HG03159 (cell line): Measurements from ENCODE around the gene ZNF236.
"Not testable (repeated sequence)": the region's sequence is repeated elsewhere in the genome, so short reads cannot be mapped to it uniquely, and the experiment has no call there.

Experiments
- ATAC-seq: cut with Tn5 transposase; IDR thresholded peaks from one replicate; pipeline ENCODE4 v1.9.1; 2021; ENCODE audit warnings: mild to moderate bottlenecking, moderate library complexity; ENCODE audit not compliant: unreplicated experiment

ZNF236 gene

DNA sequence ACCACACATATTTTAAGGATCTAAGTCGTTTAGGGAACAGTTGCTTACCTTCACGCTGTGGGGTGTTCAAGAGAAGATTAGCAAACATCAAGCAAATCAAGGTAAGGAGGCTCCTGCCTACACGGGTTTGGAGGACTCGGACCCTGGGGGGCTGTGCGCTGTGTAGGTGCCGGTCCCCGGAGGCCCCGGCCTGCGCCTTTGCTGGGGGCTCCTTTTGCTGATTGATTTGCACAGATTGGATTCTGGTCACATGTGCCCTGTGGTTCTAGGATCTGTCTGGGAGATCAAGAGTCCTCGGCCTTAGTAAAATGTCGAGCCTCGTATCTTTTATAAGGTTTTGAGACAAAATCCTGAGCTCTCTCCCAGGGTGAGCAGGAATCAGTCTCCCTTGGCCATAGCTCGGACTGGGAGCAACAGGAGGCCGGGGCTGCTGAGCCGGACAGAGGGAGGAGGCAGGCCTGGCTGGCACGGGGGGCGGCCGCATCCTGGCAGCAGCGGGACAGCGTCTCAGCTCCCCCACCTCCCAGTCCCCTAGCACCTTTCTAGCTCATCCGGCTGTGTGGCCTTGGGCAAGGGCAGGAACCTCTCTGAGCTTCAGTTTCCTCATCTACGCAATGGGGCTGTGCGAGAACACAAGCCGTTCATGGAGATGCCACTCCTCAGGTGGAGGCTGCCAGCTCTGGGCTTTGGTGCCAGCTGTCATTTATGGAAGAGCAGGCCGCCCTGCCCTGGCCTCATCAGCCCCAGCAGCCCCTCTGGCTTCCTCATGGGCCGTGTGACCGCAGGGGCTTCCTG is 163.0 kb downstream of the ZNF236 start:
- ATAC-seq, result no peak

GRCh38 chr18:76985951-76986236 is 163.5 kb downstream of the ZNF236 start:
- ATAC-seq, result no peak

DNA sequence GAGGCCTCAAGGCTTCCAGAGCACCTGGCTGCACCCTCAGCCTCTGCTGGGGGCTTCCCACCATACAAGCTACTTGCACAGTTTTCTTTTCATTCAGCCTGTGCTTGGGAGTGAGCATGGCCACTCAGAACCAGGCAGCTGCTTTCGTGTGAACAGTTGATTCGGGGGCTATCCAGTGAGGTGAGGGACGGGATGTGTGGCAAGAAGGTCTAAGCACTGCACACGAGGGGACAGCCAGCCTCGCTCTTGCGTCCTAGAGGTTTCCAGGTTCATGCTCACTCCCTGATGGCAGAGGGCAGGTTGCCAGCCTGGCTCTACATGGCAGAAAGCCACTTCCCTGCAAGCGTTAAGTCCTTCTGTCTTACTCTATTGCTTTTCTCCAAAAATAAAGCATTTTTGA is 164.0 kb downstream of the ZNF236 start:
- no peak for ATAC-seq

DNA sequence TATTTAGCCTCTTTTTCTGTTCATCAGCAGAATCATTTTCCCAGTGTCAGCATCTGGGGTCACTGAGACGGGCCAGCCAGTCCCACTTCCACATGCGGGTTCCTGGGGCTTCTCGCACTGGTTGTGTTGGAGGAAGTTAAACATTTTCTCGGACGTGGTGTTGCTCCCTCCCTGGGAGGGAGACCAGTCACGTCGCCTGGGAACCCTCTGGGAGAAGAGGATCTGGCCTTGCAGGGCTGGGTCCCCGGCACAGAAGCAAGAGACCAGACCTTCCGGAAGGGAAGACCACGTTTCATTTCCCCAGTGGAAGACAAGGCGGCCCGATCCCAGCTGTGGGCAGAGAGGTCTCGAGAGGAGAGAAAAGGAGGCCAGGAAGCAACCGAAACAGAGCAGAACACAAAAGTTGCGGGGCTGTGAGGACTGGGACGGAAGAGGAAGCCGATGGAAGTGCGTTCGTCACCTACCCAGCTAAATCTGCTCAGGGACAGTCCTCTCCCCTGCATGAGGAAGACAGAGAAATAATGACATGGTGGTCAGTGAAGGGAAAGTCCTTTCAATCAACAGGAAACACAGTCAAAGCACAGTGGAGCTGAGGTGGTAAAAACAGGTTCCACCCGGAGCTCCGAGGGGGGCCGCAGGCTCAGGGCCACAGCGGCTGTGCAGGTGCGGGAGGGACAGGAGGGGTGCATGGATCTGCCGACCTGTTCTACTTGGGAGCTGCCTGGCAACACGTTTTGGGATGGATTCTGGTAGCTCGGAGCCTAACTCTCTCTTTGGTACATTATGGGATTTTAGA is 165.9 kb downstream of the ZNF236 start:
- no peak for ATAC-seq

DNA sequence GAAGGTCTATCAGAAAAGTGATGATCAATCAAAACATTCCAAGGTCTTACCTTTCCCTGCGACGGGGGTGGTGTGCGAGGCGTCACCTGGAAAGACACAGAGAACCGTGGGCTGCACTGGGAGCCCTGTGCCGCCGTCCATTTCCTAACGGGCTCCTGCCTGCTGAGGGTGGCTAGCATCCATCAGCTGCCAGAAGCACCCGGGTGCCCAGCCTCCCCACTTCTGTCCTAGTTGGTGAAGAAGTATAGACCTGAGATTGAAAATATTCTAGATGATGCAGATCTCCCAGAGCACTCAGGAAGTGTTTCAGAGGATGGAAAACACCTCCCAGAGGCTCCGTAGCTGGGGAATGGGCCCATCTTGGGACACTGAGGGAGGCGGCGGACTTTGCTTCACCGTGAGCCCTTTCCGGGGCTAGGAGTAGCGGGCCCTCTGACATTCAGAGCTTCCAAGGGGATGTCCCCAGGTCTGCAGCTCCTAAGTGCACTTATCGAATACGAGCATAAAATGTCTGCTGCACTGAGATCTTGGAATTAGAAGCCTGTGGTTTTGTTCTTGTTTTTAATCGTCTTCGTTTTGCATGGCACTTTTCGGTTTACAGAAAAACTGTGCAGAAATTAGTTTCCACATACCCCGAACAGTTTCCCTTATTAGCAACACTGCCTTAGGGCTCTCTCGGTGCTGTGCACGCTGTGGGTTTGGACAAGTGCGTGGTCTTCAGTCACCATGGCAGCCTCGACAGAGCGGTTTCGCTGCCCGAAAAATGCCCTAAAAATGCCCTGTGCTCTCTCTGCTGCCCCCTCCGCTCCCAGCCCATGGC is 166.7 kb downstream of the ZNF236 start:
- no peak for ATAC-seq

- no peak for ATAC-seq
These were observed 167.4 kb downstream of the ZNF236 start for GRCh38 chr18:76989647-76990190.

GRCh38 chr18:76990343-76991020 is 168.1 kb downstream of the ZNF236 start:
- ATAC-seq, result not testable (repeated sequence)

DNA sequence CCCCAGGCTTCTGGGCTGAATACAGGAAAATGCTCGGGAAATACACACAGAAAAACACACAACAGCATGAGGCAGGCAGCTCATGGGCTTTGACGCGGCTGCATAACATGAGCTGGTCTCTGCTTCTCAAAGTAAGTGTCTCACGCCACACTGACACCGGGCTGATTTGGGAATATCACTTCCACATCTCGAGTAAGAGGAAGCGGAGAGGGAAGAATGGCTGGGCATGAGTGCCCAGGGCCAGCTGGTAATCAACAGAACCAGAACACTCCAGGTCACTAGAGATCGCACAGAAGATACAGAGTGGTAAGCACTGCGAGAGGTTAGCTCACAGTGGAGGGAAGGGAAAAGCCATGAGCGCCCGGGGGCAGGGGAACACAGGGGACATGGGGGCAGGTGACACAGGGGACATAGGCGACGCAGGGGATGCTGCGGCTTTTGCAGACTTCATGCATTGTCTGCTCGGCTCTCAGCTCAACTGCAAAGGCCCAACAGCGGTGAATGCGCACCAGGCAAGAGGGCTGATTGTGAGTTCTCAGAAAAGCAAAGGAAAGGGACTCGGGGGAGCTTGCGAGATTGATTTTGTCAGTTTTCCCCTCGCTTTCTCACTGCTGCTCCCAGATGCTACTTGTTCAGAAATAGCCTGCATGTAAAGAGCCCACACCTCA is 168.8 kb downstream of the ZNF236 start:
- no peak for ATAC-seq

DNA sequence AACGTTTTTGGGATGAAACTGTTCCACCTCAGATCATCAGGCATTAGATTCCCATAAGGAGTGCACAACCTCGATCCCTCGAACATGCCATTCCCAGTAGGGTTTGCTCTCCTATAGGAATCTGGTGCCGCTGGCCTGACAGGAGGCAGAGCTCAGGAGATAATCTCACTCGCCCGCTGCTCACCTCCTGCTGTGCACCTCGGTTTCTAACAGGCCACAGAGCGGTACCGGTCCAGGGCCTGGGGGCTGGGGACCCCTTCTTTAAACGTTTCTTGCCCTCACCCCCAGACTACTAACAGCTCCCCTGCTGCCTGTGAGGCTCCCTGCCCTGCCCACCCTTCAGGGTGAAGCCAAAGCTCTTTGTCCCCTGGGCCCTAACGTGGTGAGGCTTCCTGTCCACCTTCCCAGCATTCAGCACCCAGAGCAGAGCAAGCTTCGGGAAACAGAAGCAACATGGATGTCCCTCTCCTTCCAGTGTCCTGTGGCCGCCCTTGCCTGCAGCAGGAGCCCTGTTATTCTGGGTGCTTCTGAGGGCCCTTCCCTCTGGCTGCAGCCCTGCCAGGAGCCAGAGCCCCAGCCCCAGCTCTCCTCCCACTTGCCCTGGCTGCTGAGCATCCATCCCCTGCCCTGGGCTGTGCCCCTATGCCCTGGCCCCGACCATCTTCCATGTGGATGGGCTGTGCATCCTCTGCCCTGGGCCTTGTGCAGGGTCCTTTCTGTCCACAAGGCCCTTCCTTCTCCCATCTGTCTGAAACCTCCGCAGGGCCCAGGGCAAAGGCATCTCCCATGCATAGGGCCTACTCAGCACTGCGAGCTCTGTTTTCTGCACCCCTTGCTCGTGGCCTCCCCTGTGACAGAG is 170.1 kb downstream of the ZNF236 start:
- no peak for ATAC-seq

DNA sequence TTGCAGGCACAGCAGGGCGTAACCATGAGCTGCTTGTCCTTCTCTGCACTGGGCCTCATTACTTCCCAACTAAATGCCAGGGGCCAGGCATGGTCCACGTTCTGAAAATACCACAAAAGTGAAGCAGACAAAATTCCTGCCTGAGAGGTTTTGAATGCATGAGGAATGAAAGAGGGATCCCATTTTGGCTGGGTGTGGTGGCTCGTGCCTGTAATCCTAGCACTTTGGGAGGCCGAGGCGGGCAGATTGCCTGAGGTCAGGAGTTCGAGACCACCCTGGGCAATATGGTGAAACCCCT is 170.7 kb downstream of the ZNF236 start:
- ATAC-seq, result no peak

DNA sequence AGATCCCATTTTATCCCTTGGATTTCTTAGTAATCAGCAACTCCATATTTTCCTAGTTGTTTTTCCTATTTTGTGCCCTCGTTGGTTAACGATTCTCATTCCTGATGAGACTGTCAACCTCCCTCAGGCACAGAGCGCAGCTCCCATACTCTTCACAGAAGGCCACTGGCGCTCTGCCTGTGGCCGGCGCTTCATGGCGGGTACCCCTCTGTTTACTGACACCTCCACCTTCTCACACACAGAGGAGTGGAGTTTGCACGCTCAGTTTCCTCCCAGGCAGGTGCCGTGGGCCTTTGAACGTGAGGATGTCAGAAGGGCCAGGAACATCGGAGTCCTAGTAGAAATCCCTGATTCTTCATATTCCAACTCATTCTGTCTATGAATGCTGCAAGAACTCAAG is 171.2 kb downstream of the ZNF236 start:
- no peak for ATAC-seq

DNA sequence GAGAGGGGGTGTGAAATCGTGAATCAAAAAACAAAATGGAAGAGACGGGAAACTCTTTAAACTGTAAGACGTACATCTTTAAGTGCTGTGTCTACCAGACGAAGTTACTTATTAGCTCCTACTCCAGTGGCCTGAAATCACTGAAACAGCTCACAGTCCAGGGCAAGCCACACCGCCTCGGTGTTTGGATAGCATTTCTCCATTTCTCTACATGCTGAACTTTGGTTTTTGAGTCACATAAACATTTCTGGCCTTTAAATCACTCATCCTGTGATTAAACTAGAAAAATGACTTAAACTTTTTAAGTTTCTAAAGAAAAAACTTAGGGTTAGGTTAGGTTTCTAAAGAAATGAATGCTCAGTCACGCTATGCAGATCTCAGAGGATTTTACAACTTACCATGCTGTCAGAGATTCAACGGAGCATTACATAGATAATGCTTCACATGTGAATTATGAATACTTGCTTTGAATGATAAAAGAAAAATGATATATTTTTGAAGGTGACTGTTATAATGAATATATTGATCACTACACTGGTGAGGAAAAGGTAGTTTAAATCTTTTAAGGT is 171.8 kb downstream of the ZNF236 start:
- ATAC-seq, result no peak

DNA sequence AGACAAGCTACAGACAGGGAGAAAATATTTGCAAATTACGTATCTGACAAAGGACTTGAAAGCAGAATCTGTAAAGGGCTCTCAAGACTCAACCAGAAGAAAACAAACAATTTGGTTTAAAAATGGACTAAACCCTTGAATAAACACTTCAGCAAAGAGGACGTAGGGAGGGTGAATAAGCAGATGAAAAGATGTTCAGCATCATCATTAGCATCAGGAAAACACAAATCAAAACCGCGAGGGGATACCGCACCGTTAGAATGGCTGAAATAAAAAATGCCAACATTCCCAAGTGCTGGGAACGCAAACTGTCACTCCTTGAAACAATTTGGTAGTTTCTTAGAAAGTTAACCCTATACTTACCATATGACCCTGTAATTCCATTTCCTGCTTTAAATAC is 173.5 kb downstream of the ZNF236 start:
- ATAC-seq, result no peak

- ATAC-seq, result no peak
These were observed 174.1 kb downstream of the ZNF236 start for GRCh38 chr18:76996429-76996828.

- no peak for ATAC-seq
These were observed 175.8 kb downstream of the ZNF236 start for GRCh38 chr18:76997951-76998808.

GRCh38 chr18:76999077-76999476 is 176.7 kb downstream of the ZNF236 start:
- no peak for ATAC-seq

DNA sequence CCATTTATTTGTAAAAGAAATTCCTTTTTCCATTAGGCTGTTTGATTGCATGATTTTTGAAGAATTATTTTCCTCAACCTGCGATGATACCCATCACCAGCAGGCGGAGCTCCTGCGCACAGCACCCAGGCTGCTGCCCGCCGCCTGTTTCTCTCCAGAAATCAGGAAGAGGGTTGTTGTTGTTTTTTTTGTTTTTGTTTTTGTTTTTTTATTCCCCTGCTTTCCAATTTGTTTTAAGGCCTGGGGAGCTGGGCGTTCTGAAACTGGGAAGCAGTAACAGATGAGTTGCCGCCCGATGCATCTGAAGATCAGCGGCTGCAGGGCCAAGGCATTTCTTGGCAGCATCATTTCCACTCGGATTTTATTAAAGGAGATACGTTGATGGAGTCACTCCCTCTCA is 178.2 kb downstream of the ZNF236 start:
- no peak for ATAC-seq

DNA sequence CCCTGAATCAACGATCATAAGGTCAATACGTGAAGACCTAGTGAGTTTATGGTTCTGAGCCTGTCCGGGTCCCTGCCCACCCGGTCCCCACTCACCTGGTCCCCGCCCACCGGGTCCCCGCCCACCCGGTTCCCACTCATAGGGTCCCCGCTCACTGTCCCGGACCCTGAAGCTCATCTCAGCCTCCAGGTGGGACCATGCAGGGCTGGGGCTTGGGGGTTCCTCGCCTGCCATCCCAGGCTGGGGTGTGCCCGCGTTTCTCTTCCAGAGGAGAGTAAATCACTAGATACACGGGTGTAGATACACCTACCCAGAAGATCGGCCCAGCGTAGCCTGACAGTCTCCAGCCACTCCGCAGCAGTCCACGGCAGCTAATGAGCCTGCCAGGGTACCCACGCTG is 178.7 kb downstream of the ZNF236 start:
- ATAC-seq, result no peak
